Measurements from ENCODE around the gene WDR77.

Gene WDR77

GRCh38 chr1:111452581-111452980 lies 3.5 kb upstream of the WDR77 start:
- Histone ChIP-seq H3K4me1 (ENCODE audit: insufficient read depth, low read length, poor library complexity, severe bottlenecking) (peaks cover 68% of the 10 kb centered on the region), H3K4me3 (ENCODE audit: low read length, poor library complexity, severe bottlenecking) (peak overlapping the region; percentile 81), H3F3A (ENCODE audit: low read depth) (no peaks in the 10 kb centered on the region), H3K9ac (ENCODE audit: low read depth, low read length, poor library complexity, severe bottlenecking) (peak overlapping the region; percentile 82), H3K79me2 (ENCODE audit: insufficient read depth, low read length) (peaks cover 81% of the 10 kb centered on the region), H3K9me3 (ENCODE audit: insufficient read depth, low read depth, low read length) (no peaks in the 10 kb centered on the region), H2AFZ (ENCODE audit: low read length) (no peak overlapping the region), H4K20me1 (ENCODE audit: insufficient read depth, low read length, poor library complexity, severe bottlenecking) (peaks cover 34% of the 10 kb centered on the region), H3K4me2 (ENCODE audit: low read depth, low read length, poor library complexity, severe bottlenecking) (peak overlapping the region; percentile 93), H3K27me3 (ENCODE audit: insufficient read depth, low read length, poor library complexity, severe bottlenecking) (no peaks in the 10 kb centered on the region), H3K9me2 (replicated peaks; ENCODE audit: low read depth, low read length) (no peaks in the 10 kb centered on the region), H3K36me3 (ENCODE audit: insufficient read depth, low read length) (peaks cover 21% of the 10 kb centered on the region)
- TF ChIP-seq CTCF (conservative IDR thresholded peaks at IDR 0.05; ENCODE audit: low read length) = no peak
- no peak for TF ChIP-seq EZH2phosphoT487 (IDR thresholded peaks at IDR 0.05; ENCODE audit: borderline replicate concordance)

GRCh38 chr1:111450185-111450584 lies 1.1 kb upstream of the WDR77 start:
- Histone ChIP-seq H3K4me1 (ENCODE audit: insufficient read depth, low read length, poor library complexity, severe bottlenecking) (peaks cover 80% of the 10 kb centered on the region), H3K79me2 (ENCODE audit: insufficient read depth, low read length) (peaks cover 94% of the 10 kb centered on the region), H3K9me2 (replicated peaks; ENCODE audit: low read depth, low read length) (no peaks in the 10 kb centered on the region), H3K9me3 (ENCODE audit: insufficient read depth, low read depth, low read length) (no peaks in the 10 kb centered on the region), H3F3A (ENCODE audit: low read depth) (no peaks in the 10 kb centered on the region), H3K36me3 (ENCODE audit: insufficient read depth, low read length) (0 out of 2 replicates have a peak, but pooled peaks cover 1% of the 10 kb centered on the region), H2AFZ (ENCODE audit: low read length) (no peak overlapping the region), H3K4me3 (ENCODE audit: low read length, poor library complexity, severe bottlenecking) (peak overlapping the region; percentile 81), H4K20me1 (ENCODE audit: insufficient read depth, low read length, poor library complexity, severe bottlenecking) (peaks cover 31% of the 10 kb centered on the region), H3K27me3 (ENCODE audit: insufficient read depth, low read length, poor library complexity, severe bottlenecking) (no peaks in the 10 kb centered on the region), H3K9ac (ENCODE audit: low read depth, low read length, poor library complexity, severe bottlenecking) (peak overlapping the region; percentile 82), H3K4me2 (ENCODE audit: low read depth, low read length, poor library complexity, severe bottlenecking) (peak overlapping the region; percentile 93)
- no peak for TF ChIP-seq EZH2phosphoT487 (IDR thresholded peaks at IDR 0.05; ENCODE audit: borderline replicate concordance)
- TF ChIP-seq CTCF (conservative IDR thresholded peaks at IDR 0.05; ENCODE audit: low read length) = no peak

DNA sequence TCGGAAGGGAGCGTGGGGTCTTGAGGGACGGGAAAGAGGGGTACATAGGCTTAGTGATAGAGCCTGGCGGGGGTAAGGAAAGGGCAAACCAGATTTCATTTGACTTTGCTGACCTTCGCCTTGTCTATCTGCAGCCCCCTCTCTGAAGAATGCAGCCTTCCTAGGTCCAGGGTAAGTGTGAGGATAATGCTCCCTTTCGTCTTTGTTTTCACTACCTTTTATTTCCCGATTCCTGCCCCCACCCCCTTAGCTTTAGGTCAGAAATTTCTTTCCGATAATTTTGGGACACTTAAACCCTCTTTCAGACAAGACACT lies 604 bp upstream of the WDR77 start:
- Histone ChIP-seq H2AFZ (ENCODE audit: low read length) (peak overlapping the region; percentile 71), H3K79me2 (ENCODE audit: insufficient read depth, low read length) (peaks cover 90% of the 10 kb centered on the region), H3K9ac (ENCODE audit: low read depth, low read length, poor library complexity, severe bottlenecking) (peak overlapping the region; percentile 82), H3K9me2 (replicated peaks; ENCODE audit: low read depth, low read length) (no peaks in the 10 kb centered on the region), H3K36me3 (ENCODE audit: insufficient read depth, low read length) (0 out of 2 replicates have a peak, but pooled peaks cover 3% of the 10 kb centered on the region), H3F3A (ENCODE audit: low read depth) (no peaks in the 10 kb centered on the region), H3K4me1 (ENCODE audit: insufficient read depth, low read length, poor library complexity, severe bottlenecking) (peaks cover 83% of the 10 kb centered on the region), H3K9me3 (ENCODE audit: insufficient read depth, low read depth, low read length) (no peaks in the 10 kb centered on the region), H3K27me3 (ENCODE audit: insufficient read depth, low read length, poor library complexity, severe bottlenecking) (no peaks in the 10 kb centered on the region), H3K4me2 (ENCODE audit: low read depth, low read length, poor library complexity, severe bottlenecking) (peak overlapping the region; percentile 93), H3K4me3 (ENCODE audit: low read length, poor library complexity, severe bottlenecking) (peak overlapping the region; percentile 81), H4K20me1 (ENCODE audit: insufficient read depth, low read length, poor library complexity, severe bottlenecking) (peaks cover 31% of the 10 kb centered on the region)
- no peak for TF ChIP-seq EZH2phosphoT487 (IDR thresholded peaks at IDR 0.05; ENCODE audit: borderline replicate concordance)

- TF ChIP-seq EZH2phosphoT487 (IDR thresholded peaks at IDR 0.05; ENCODE audit: borderline replicate concordance) (no peak), CTCF (conservative IDR thresholded peaks at IDR 0.05; ENCODE audit: low read length) (no peak)
- Histone ChIP-seq H3F3A (ENCODE audit: low read depth) (no peaks in the 10 kb centered on the region), H3K9me2 (replicated peaks; ENCODE audit: low read depth, low read length) (no peaks in the 10 kb centered on the region), H3K79me2 (ENCODE audit: insufficient read depth, low read length) (peaks cover 78% of the 10 kb centered on the region), H4K20me1 (ENCODE audit: insufficient read depth, low read length, poor library complexity, severe bottlenecking) (peaks cover 23% of the 10 kb centered on the region), H3K4me1 (ENCODE audit: insufficient read depth, low read length, poor library complexity, severe bottlenecking) (peaks cover 74% of the 10 kb centered on the region), H3K9ac (ENCODE audit: low read depth, low read length, poor library complexity, severe bottlenecking) (peak overlapping the region; percentile 82), H3K36me3 (ENCODE audit: insufficient read depth, low read length) (peaks cover 8% of the 10 kb centered on the region; the same call in 1 of the 2 replicates), H3K4me2 (ENCODE audit: low read depth, low read length, poor library complexity, severe bottlenecking) (peak overlapping the region; percentile 84), H3K9me3 (ENCODE audit: insufficient read depth, low read depth, low read length) (no peaks in the 10 kb centered on the region), H3K4me3 (ENCODE audit: low read length, poor library complexity, severe bottlenecking) (peak overlapping the region; percentile 81), H2AFZ (ENCODE audit: low read length) (peak overlapping the region; percentile 54), H3K27me3 (ENCODE audit: insufficient read depth, low read length, poor library complexity, severe bottlenecking) (no peaks in the 10 kb centered on the region)
These were observed 556 bp downstream of the WDR77 start for GRCh38 chr1:111448482-111448917.
